NCI-H774 (cell line): ENCODE data around the gene VIL1.

Experiments used
- DNase-seq: peaks from one replicate; lab custom pipeline; 2025; lab: John Stamatoyannopoulos, UW

VIL1 gene

GRCh38 chr2:218444692-218445357, 25.9 kb downstream of the VIL1 start:
- no peak for DNase-seq

- no peak for DNase-seq
These were observed 26.7 kb downstream of the VIL1 start for GRCh38 chr2:218445602-218446001.

GRCh38 chr2:218446547-218446946, 27.6 kb downstream of the VIL1 start:
- no peak for DNase-seq

GRCh38 chr2:218447072-218447471, 28.1 kb downstream of the VIL1 start:
- DNase-seq, result no peak

GRCh38 chr2:218448934-218449333, 30.0 kb downstream of the VIL1 start:
- no peak for DNase-seq

GRCh38 chr2:218452079-218452478, 33.2 kb downstream of the VIL1 start:
- no peak for DNase-seq

- DNase-seq, result no peak
These were observed 37.9 kb downstream of the VIL1 start for GRCh38 chr2:218456849-218457248.

GRCh38 chr2:218458598-218458997, 39.7 kb downstream of the VIL1 start:
- no peak for DNase-seq

GRCh38 chr2:218465987-218466633, 47.2 kb downstream of the VIL1 start:
- DNase-seq, result no peak

- no peak for DNase-seq
These were observed 51.5 kb downstream of the VIL1 start for GRCh38 chr2:218470448-218470847.

GRCh38 chr2:218471036-218471435, 52.1 kb downstream of the VIL1 start:
- DNase-seq, result no peak

- no peak for DNase-seq
These were observed 53.1 kb downstream of the VIL1 start for GRCh38 chr2:218471982-218472381.

GRCh38 chr2:218472988-218473387, 54.1 kb downstream of the VIL1 start:
- no peak for DNase-seq

- no peak for DNase-seq
These were observed 55.6 kb downstream of the VIL1 start for GRCh38 chr2:218474527-218474926.

- DNase-seq, result no peak
These were observed 57.8 kb downstream of the VIL1 start for GRCh38 chr2:218476676-218477075.

GRCh38 chr2:218477247-218477646, 58.3 kb downstream of the VIL1 start:
- DNase-seq, result no peak

- no peak for DNase-seq
These were observed 59.6 kb downstream of the VIL1 start for GRCh38 chr2:218478544-218478943.

- no peak for DNase-seq
These were observed 60.7 kb downstream of the VIL1 start for GRCh38 chr2:218479595-218479994.

GRCh38 chr2:218482651-218483050, 63.7 kb downstream of the VIL1 start:
- DNase-seq, result no peak

GRCh38 chr2:218485986-218486667, 67.2 kb downstream of the VIL1 start:
- DNase-seq, result no peak

GRCh38 chr2:218500501-218501060, 81.7 kb downstream of the VIL1 start:
- no peak for DNase-seq

GRCh38 chr2:218501665-218502064, 82.7 kb downstream of the VIL1 start:
- DNase-seq, result no peak
